Retinal pigment epithelial cell (primary cell): ENCODE data around the gene MYO5B.

Experiments used
- DNase-seq: peaks from one replicate; pipeline ENCODE4 v3.0.0-alpha.2; 2010; ENCODE audit warnings: low read depth
- H3K4me3 ChIP-seq: 2 replicates; pipeline ENCODE4 v1.5.1; 2011; ENCODE audit warnings: mild to moderate bottlenecking, low read length, control low read depth, moderate library complexity
- TF ChIP-seq, protein P1 (sequence below): conservative IDR thresholded peaks from 2 replicates; pipeline ENCODE4 v1.5.1; 2011; ENCODE audit warnings: low read depth, low read length, control low read depth, inconsistent platforms

MYO5B gene

DNA sequence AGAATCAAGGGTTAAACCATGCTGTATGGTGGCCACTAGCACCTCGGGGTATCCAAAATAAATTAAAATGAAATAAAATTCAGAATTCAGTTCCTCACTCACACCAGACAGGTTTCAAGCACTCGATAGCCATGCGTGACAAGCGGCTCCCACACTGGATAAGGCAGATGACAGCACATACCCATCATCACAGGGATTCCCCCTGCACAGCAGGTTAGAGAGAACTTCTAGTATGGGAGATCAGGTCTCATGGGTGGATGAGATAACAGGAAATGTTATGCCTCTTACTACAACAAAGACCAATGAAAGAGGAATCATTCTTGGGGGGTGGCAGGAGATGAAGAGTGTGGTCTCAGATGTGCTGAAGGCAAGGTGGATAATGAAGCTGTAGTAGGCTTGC lies 259.7 kb downstream of the MYO5B start:
- no peak overlapping the region for H3K4me3 ChIP-seq
- DNase-seq = no peak
- TF ChIP-seq, protein P1, sequence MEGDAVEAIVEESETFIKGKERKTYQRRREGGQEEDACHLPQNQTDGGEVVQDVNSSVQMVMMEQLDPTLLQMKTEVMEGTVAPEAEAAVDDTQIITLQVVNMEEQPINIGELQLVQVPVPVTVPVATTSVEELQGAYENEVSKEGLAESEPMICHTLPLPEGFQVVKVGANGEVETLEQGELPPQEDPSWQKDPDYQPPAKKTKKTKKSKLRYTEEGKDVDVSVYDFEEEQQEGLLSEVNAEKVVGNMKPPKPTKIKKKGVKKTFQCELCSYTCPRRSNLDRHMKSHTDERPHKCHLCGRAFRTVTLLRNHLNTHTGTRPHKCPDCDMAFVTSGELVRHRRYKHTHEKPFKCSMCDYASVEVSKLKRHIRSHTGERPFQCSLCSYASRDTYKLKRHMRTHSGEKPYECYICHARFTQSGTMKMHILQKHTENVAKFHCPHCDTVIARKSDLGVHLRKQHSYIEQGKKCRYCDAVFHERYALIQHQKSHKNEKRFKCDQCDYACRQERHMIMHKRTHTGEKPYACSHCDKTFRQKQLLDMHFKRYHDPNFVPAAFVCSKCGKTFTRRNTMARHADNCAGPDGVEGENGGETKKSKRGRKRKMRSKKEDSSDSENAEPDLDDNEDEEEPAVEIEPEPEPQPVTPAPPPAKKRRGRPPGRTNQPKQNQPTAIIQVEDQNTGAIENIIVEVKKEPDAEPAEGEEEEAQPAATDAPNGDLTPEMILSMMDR = no peak

- DNase-seq = no peak
- TF ChIP-seq, protein P1 = no peak
- no peak overlapping the region for H3K4me3 ChIP-seq
These were observed 260.5 kb downstream of the MYO5B start for GRCh38 chr18:49934457-49934856.

GRCh38 chr18:49933530-49934128 lies 261.3 kb downstream of the MYO5B start:
- no peak overlapping the region for H3K4me3 ChIP-seq
- TF ChIP-seq, protein P1 = no peak
- no peak for DNase-seq

- TF ChIP-seq, protein P1 = no peak
- DNase-seq = no peak
- H3K4me3 ChIP-seq = no peak overlapping the region
These were observed 263.2 kb downstream of the MYO5B start for GRCh38 chr18:49931760-49932159.

DNA sequence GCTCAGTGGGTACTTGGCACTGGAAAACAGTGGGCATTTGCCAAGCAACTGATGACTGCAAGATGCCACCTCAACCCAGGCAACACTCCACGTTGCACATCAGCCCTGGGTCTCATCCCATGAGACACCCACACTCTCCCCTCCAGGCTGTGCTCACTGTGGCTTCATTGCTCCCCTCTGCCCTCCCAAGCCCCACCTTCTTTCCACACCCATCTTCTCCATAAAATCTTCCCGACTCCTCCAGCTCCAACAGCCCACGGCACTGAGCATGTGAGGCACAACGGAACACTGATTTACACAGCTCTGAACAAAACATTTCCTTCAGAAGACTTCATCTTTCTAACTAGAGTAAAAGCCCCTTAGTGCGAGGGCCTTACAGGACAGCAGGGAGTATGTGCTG lies 263.8 kb downstream of the MYO5B start:
- DNase-seq = no peak
- TF ChIP-seq, protein P1 = no peak
- no peak overlapping the region for H3K4me3 ChIP-seq

DNA sequence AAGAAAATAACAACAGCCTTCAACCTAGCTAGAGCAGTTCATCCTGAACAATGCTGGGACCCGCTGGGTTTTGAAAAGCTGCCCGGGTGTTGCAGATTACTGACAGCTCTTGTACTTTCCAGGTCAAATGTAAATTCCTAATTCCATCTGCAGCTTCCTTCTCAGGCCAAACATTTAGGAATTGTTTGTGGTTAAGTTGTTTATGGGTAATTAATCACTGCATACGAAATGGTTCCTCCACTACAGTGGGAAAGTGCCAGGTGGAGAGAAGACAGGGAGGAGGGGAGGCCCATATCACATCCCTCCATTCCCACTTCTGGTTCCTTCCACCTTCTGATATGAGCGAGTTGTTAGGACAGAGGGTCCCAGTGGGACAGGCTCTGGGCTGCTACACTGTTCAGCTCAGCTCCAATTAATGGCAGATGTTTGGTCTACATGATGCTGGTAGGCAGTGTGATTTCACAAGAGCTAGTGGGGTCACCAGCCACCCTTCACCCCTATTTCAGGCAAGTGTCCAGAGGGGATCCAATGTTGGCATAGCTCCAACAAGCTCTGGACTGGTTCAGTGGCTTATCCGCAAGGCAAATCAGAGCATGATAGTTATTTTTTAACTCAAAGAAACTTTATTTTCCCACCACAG lies 268.7 kb downstream of the MYO5B start:
- no peak overlapping the region for H3K4me3 ChIP-seq
- DNase-seq = no peak
- TF ChIP-seq, protein P1 = no peak
